DOHH2 (cell line): Measurements from ENCODE around the gene ITPR3.

Source experiments
- H3F3A ChIP-seq: fragments of 200-600 bp; sonication (generic), shearing (Covaris generic); 2 replicates; pipeline ENCODE4 v1.6.0; 2016; ENCODE audit warnings: antibody characterized with exemption, mild to moderate bottlenecking; ENCODE audit not compliant: control insufficient read depth, insufficient read depth
- H3K27ac ChIP-seq: fragments of 200-600 bp; sonication (generic); 2 replicates; pipeline ENCODE4 v1.5.1; 2014; ENCODE audit warnings: low read depth, mild to moderate bottlenecking, low read length, moderate library complexity
- H3K27me3 ChIP-seq: fragments of 200-600 bp; sonication (generic); 2 replicates; pipeline ENCODE4 v1.6.1; 2014; ENCODE audit warnings: mild to moderate bottlenecking, low read length, mixed read lengths; ENCODE audit not compliant: control insufficient read depth
- H3K36me3 ChIP-seq: fragments of 200-600 bp; sonication (generic); 2 replicates; pipeline ENCODE4 v1.6.1; 2014; ENCODE audit warnings: mild to moderate bottlenecking, low read length, moderate library complexity, mixed read lengths; ENCODE audit not compliant: control insufficient read depth
- H3K4me1 ChIP-seq: fragments of 200-600 bp; sonication (generic); 2 replicates; pipeline ENCODE4 v1.6.1; 2014; ENCODE audit warnings: mild to moderate bottlenecking, low read length, mixed read lengths; ENCODE audit not compliant: control insufficient read depth
- H3K4me2 ChIP-seq: fragments of 200-600 bp; sonication (generic); 2 replicates; pipeline ENCODE4 v1.6.0; 2014; ENCODE audit warnings: mild to moderate bottlenecking, low read length, moderate library complexity
- H3K4me3 ChIP-seq: fragments of 200-600 bp; sonication (generic); 2 replicates; pipeline ENCODE4 v1.5.1; 2014; ENCODE audit warnings: mild to moderate bottlenecking, low read length, mixed read lengths
- H3K79me2 ChIP-seq: fragments of 200-600 bp; sonication (generic); 2 replicates; pipeline ENCODE4 v1.6.1; 2014; ENCODE audit warnings: mild to moderate bottlenecking, low read length, mixed read lengths; ENCODE audit not compliant: control insufficient read depth
- H3K9me2 ChIP-seq: fragments of 200-600 bp; sonication (generic); replicated peaks from 2 replicates; pipeline ENCODE4 v1.6.1; 2014; ENCODE audit warnings: mild to moderate bottlenecking, low read length, mixed read lengths; ENCODE audit not compliant: control insufficient read depth
- H3K9me3 ChIP-seq: fragments of 200-600 bp; sonication (generic); 2 replicates; pipeline ENCODE4 v1.6.1; 2014; ENCODE audit warnings: antibody characterized with exemption, low read length, mixed read lengths; ENCODE audit not compliant: control insufficient read depth, insufficient read depth
- H4K20me1 ChIP-seq: fragments of 200-600 bp; sonication (generic); 2 replicates; pipeline ENCODE4 v1.6.0; 2014; ENCODE audit warnings: low read depth, mild to moderate bottlenecking, antibody characterized with exemption, low read length, moderate library complexity; ENCODE audit not compliant: control insufficient read depth, insufficient read depth
- EZH2phosphoT487 ChIP-seq: fragments of 200-600 bp; sonication (generic); IDR thresholded peaks from 2 replicates; pipeline ENCODE4 v1.6.1; 2017; ENCODE audit warnings: borderline replicate concordance, mild to moderate bottlenecking, antibody characterized with exemption, low read length, moderate library complexity, mixed read lengths
- TF ChIP-seq, protein P1 (sequence below): fragments of 200-600 bp; sonication (generic); IDR thresholded peaks from one replicate; pipeline ENCODE4 v1.5.1; 2014; ENCODE audit warnings: antibody characterized with exemption, mild to moderate bottlenecking, low read depth, low read length; ENCODE audit not compliant: poor library complexity, severe bottlenecking

Gene ITPR3

DNA sequence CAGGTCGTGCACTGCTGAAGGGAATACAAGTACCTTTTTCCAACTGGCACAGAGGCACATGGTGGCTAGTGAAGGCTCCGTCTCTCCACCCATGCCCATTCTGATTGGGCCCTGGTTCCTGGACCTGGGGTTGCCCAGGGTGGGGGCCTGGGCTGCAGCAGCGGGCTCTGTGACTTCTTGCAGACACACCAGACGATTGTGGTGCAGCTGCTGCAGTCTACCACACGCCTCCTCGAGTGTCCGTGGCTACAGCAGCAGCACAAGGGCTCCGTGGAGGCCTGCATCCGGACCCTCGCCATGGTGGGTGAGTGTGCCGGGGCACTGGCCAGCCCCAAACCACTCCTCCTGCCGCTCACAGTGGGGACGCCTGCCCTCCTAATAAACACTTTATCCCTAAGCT, 61.2 kb downstream of the ITPR3 start:
- no peaks in the 10 kb centered on the region for H3K9me2 ChIP-seq
- H4K20me1 ChIP-seq, result no peaks in the 10 kb centered on the region
- peaks cover 98% of the 10 kb centered on the region for H3K36me3 ChIP-seq
- H3K4me3 ChIP-seq, result no peak overlapping the region
- H3K9me3 ChIP-seq, result no peaks in the 10 kb centered on the region
- H3K4me1 ChIP-seq, result peaks cover 10% of the 10 kb centered on the region
- no peaks in the 10 kb centered on the region for H3K79me2 ChIP-seq
- no peaks in the 10 kb centered on the region for H3K27me3 ChIP-seq
- TF ChIP-seq, protein P1, sequence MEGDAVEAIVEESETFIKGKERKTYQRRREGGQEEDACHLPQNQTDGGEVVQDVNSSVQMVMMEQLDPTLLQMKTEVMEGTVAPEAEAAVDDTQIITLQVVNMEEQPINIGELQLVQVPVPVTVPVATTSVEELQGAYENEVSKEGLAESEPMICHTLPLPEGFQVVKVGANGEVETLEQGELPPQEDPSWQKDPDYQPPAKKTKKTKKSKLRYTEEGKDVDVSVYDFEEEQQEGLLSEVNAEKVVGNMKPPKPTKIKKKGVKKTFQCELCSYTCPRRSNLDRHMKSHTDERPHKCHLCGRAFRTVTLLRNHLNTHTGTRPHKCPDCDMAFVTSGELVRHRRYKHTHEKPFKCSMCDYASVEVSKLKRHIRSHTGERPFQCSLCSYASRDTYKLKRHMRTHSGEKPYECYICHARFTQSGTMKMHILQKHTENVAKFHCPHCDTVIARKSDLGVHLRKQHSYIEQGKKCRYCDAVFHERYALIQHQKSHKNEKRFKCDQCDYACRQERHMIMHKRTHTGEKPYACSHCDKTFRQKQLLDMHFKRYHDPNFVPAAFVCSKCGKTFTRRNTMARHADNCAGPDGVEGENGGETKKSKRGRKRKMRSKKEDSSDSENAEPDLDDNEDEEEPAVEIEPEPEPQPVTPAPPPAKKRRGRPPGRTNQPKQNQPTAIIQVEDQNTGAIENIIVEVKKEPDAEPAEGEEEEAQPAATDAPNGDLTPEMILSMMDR, result no peak
- TF ChIP-seq EZH2phosphoT487, result no peak
- H3F3A ChIP-seq, result no peaks in the 10 kb centered on the region
- no peak overlapping the region for H3K4me2 ChIP-seq
- no peak overlapping the region for H3K27ac ChIP-seq

DNA sequence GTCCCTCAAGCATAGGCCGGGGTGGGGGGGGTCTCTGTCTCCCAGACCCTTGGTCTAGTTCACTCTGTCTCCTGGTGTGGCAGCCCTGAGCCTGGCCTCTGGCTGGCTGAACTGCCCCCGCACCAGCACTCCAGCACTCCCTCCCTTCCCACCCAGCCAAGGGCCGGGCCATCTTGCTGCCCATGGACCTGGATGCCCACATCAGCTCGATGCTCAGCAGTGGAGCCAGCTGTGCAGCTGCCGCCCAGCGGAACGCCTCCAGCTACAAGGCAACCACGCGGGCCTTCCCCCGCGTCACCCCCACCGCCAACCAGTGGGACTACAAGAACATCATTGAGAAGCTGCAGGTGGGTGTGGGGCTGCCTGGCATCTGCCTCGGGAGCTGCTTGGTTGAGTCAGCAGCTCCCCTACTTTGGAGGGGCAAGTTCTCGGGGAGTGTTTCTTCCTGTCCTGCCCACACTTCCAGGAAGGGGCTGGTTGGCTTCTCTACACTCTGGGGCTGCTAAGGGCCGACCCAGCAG, 62.0 kb downstream of the ITPR3 start:
- H3K4me1 ChIP-seq, result peaks cover 4% of the 10 kb centered on the region
- H4K20me1 ChIP-seq, result no peaks in the 10 kb centered on the region
- no peaks in the 10 kb centered on the region for H3K9me3 ChIP-seq
- no peaks in the 10 kb centered on the region for H3K9me2 ChIP-seq
- H3F3A ChIP-seq, result no peaks in the 10 kb centered on the region
- TF ChIP-seq, protein P1, result no peak
- TF ChIP-seq EZH2phosphoT487, result no peak
- H3K79me2 ChIP-seq, result no peaks in the 10 kb centered on the region
- no peaks in the 10 kb centered on the region for H3K27me3 ChIP-seq
- H3K36me3 ChIP-seq, result peaks cover 98% of the 10 kb centered on the region
- H3K27ac ChIP-seq, result no peak overlapping the region
- no peak overlapping the region for H3K4me2 ChIP-seq
- H3K4me3 ChIP-seq, result no peak overlapping the region

DNA sequence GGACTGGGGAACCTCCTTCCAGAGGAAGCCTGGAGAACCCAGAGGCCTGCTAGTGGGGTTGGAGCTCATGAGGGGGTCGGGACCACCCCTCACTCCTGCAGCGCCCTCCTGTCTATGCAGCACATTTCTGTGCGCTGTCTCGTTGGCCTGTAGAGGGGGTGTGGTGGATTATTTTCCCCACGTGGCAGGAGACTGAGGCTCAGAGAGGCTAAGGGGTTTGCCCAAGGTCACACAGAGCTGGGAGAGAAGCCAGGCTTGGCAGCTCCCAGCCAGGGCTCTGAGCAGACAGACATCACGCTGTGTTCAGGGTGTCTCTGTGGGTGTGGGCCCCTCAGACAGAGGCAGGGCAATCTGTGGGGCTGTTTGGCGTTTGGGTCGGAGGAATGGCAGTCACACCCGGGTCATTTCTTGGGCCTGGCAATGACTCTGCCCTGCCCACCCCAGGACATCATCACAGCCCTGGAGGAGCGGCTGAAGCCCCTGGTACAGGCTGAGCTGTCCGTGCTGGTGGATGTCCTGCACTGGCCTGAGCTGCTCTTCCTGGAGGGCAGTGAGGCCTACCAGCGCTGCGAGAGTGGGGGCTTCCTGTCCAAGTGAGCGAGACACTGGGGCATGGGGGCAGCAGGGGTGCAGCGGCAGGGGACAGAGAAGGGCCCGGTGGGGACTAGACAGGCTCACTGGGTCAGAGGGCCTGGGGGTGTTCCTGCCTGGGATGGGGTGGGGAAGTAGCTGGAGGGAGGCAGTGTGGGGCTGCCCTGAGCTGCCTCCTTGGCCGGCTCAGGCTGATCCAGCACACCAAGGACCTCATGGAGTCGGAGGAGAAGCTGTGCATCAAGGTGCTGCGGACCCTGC, 62.7 kb downstream of the ITPR3 start:
- Histone ChIP-seq H3K27me3 (no peaks in the 10 kb centered on the region), H3K9me2 (no peaks in the 10 kb centered on the region), H3K27ac (no peak overlapping the region), H3K4me1 (0 out of 2 replicates have a peak, but pooled peaks cover 1% of the 10 kb centered on the region), H3K79me2 (no peaks in the 10 kb centered on the region), H3F3A (no peaks in the 10 kb centered on the region), H4K20me1 (no peaks in the 10 kb centered on the region), H3K36me3 (peaks cover 96% of the 10 kb centered on the region), H3K4me3 (no peak overlapping the region), H3K9me3 (no peaks in the 10 kb centered on the region), H3K4me2 (no peak overlapping the region)
- TF ChIP-seq EZH2phosphoT487, result no peak
- TF ChIP-seq, protein P1, result no peak
